ENCODE measurements around the gene ATP5MG.

Gene ATP5MG

GRCh38 chr11:118435893-118436624 is 34.7 kb downstream of the ATP5MG start, which contains the start of gene KMT2A (continued):
- TF ChIP-seq ZSCAN18 (tag by site-specific recombination; IDR thresholded peaks at IDR 0.05) (peak; percentile 95), ZBTB26 (tag by site-specific recombination; optimal IDR thresholded peaks at IDR 0.05) (peak; percentile 56), KLF8 (tag by site-specific recombination; IDR thresholded peaks at IDR 0.05) (peak; percentile 97), ZNF2 (tag by site-specific recombination; IDR thresholded peaks at IDR 0.05) (no peak; the same call in 1 of the 2 replicates), ATF2 (tag by site-specific recombination; IDR thresholded peaks at IDR 0.05; ENCODE audit: low read depth) (peak; percentile 18; the same call in 1 of the 2 replicates), ZNF501 (tag by site-specific recombination; IDR thresholded peaks at IDR 0.05) (peak; percentile 62; the same call in 1 of the 2 replicates), ZNF785 (tag by site-specific recombination; IDR thresholded peaks at IDR 0.05) (peak; percentile 82; the same call in 1 of the 2 replicates), SCRT1 (tag by site-specific recombination; IDR thresholded peaks at IDR 0.05; ENCODE audit: borderline replicate concordance) (no peak), ZNF776 (tag by site-specific recombination; IDR thresholded peaks at IDR 0.05; ENCODE audit: borderline replicate concordance) (no peak), ZNF610 (tag by site-specific recombination; IDR thresholded peaks at IDR 0.05; ENCODE audit: borderline replicate concordance) (peak; percentile 81), ZNF302 (tag by site-specific recombination; IDR thresholded peaks at IDR 0.05; ENCODE audit: low read depth) (no peak), ZBTB8A (tag by site-specific recombination; IDR thresholded peaks at IDR 0.05) (peak; percentile 64), ZEB2 (tag by site-specific recombination; IDR thresholded peaks at IDR 0.05) (peak; percentile 90), ZNF701 (tag by site-specific recombination; IDR thresholded peaks at IDR 0.05) (no peak), ZNF707 (tag by site-specific recombination; IDR thresholded peaks at IDR 0.05) (no peak), ZNF555 (tag by site-specific recombination; conservative IDR thresholded peaks at IDR 0.05) (no peak), ZNF366 (tag by site-specific recombination; conservative IDR thresholded peaks at IDR 0.05) (peak; percentile 83), ZNF239 (tag by site-specific recombination; IDR thresholded peaks at IDR 0.05) (no peak), ZNF274 (IDR thresholded peaks at IDR 0.05; ENCODE audit: low read length) (no peak), ZNF274 (tag by site-specific recombination; IDR thresholded peaks at IDR 0.05; ENCODE audit: borderline replicate concordance) (no peak), ZNF398 (tag by site-specific recombination; IDR thresholded peaks at IDR 0.05) (peak; percentile 95), ZBTB48 (tag by site-specific recombination; IDR thresholded peaks at IDR 0.05) (no peak), ZNF394 (tag by site-specific recombination; IDR thresholded peaks at IDR 0.05; ENCODE audit: borderline replicate concordance) (no peak), ZNF585B (tag by site-specific recombination; IDR thresholded peaks at IDR 0.05) (no peak), BCL11A (tag by site-specific recombination; IDR thresholded peaks at IDR 0.05; ENCODE audit: low read depth) (no peak), ZBTB10 (tag by site-specific recombination; IDR thresholded peaks at IDR 0.05) (peak; percentile 78), TSHZ1 (tag by site-specific recombination; IDR thresholded peaks at IDR 0.05; ENCODE audit: borderline replicate concordance) (peak; percentile 67), ZNF341 (tag by site-specific recombination; IDR thresholded peaks at IDR 0.05; ENCODE audit: low read depth) (peak; percentile 93)
